ENCODE measurements around the gene PMF1. TPM values are rescaled to one million over a fixed set of nuclear protein-coding genes. Genes with fewer than 3 reads are reported as not detected.

The PMF1 gene
- total RNA-seq, 4 donors from 2014 or later, result 40.8 to 64.9 (median 53.5) TPM

DNA sequence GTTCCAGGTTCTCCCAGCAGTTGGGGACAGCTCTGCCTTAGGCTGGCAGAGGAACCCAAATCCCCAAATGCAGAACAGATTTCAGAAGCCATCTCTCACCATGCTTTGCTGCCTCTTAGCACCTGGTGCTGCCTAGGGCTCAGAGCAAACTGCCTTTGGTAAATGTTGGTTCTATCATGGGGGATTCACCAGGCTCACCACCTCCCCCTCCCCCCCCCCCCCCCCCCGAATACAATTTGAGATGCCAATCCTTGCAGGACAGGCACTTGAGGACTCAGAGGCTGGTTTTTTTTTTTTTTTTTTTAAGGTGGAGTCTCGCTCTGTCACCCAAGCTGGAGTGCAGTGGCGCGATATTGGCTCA, 35.5 kb downstream of the PMF1 start:
- H3K9me3 ChIP-seq, result no peaks in the 10 kb centered on the region
- H3K27me3 ChIP-seq, result peaks cover 0 to 21% (median 0%) of the 10 kb centered on the region in 4 donors
- WGBS, 2 donors, result 50 to 80% methylated on average over 2 to 4 of the region's 4 CpGs
- TF ChIP-seq, protein P1, sequence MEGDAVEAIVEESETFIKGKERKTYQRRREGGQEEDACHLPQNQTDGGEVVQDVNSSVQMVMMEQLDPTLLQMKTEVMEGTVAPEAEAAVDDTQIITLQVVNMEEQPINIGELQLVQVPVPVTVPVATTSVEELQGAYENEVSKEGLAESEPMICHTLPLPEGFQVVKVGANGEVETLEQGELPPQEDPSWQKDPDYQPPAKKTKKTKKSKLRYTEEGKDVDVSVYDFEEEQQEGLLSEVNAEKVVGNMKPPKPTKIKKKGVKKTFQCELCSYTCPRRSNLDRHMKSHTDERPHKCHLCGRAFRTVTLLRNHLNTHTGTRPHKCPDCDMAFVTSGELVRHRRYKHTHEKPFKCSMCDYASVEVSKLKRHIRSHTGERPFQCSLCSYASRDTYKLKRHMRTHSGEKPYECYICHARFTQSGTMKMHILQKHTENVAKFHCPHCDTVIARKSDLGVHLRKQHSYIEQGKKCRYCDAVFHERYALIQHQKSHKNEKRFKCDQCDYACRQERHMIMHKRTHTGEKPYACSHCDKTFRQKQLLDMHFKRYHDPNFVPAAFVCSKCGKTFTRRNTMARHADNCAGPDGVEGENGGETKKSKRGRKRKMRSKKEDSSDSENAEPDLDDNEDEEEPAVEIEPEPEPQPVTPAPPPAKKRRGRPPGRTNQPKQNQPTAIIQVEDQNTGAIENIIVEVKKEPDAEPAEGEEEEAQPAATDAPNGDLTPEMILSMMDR (IDR thresholded peaks at IDR 0.05), result no peak
- TF ChIP-seq POLR2A (IDR thresholded peaks at IDR 0.05), result no peak
- peaks cover 20 to 50% (median 30%) of the 10 kb centered on the region in 3 donors for H3K4me1 ChIP-seq
- H3K27ac ChIP-seq, result peak overlapping the region in 1 of 4 donors; percentile 28
- intact Hi-C loops (cut with DNase I), result no loop called here
- no peak overlapping the region for H3K4me3 ChIP-seq
- peaks cover 33 to 46% (median 39%) of the 10 kb centered on the region in 3 donors for H3K36me3 ChIP-seq
- DNase-seq, result no peak

DNA sequence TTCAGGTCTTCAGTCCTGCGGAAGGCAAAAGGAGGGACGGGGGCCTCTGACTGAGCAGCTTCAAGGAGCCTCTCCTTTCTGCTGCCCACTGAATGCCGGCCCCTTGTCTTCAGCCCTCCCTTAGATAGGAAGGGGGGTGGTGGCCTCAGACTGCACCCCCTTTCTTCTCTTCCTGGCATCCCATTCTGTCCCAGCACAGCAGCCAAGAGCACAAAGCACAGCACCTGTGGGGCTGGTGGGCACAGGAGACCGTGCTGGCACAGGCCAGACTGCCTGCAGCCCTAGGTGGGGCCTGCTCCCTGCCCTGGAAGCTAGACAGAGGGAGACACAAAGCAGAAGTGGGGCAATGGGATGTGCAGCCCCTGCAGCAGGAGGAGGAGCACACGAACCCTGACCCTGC, 36.8 kb downstream of the PMF1 start:
- TF ChIP-seq, protein P1 (IDR thresholded peaks at IDR 0.05), result no peak
- TF ChIP-seq POLR2A (IDR thresholded peaks at IDR 0.05), result no peak
- DNase-seq, result no peak
- Histone ChIP-seq H3K9me3 (no peaks in the 10 kb centered on the region), H3K36me3 (peaks cover 42 to 59% (median 49%) of the 10 kb centered on the region in 3 donors), H3K4me1 (peaks cover 20 to 50% (median 30%) of the 10 kb centered on the region in 3 donors), H3K27me3 (peaks cover 0 to 20% (median 0%) of the 10 kb centered on the region in 4 donors), H3K27ac (no peak overlapping the region), H3K4me3 (no peak overlapping the region)
- intact Hi-C loops (cut with DNase I), result no loop called here
- 75 to 88% methylated on average over 1 to 3 of the region's 5 CpGs for WGBS, 2 donors

DNA sequence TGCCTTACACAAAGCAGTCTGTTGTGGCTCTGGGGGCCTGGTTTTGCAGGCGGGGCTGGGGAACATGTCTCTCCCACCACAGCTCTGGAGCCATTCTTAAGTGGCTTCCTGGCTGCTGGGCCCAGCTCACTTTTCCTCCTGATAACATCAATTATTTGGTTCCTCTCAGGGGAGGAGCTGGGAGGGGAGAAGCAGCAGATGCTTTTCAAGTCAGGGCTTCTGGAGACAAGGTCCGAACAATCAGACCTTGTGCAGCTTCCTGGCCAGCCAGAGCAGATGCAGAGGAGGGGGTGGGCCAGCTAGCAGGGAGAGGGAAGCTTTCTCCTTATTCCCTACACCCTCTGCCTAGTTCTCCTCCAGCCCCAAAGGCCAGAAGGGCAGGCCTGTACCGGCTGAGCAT, 38.7 kb downstream of the PMF1 start:
- no peak overlapping the region for H3K27ac ChIP-seq
- 0 to 27% methylated on average over 2 to 3 of the region's 3 CpGs for WGBS, 2 donors
- H3K4me3 ChIP-seq, result no peak overlapping the region
- peaks cover 13 to 34% (median 17%) of the 10 kb centered on the region in 3 donors for H3K4me1 ChIP-seq
- no peak for DNase-seq
- H3K27me3 ChIP-seq, result peaks cover 0 to under 1% (median 0%) of the 10 kb centered on the region in 4 donors
- no peak for TF ChIP-seq POLR2A (IDR thresholded peaks at IDR 0.05)
- TF ChIP-seq, protein P1 (IDR thresholded peaks at IDR 0.05), result no peak
- intact Hi-C loops (cut with DNase I), result loop anchor here (10.0 kb wide), 1 partner anchor 63 kb away; no protein-coding TSS in a partner anchor
- H3K9me3 ChIP-seq, result no peaks in the 10 kb centered on the region
- H3K36me3 ChIP-seq, result peaks cover 42 to 78% (median 59%) of the 10 kb centered on the region in 3 donors

DNA sequence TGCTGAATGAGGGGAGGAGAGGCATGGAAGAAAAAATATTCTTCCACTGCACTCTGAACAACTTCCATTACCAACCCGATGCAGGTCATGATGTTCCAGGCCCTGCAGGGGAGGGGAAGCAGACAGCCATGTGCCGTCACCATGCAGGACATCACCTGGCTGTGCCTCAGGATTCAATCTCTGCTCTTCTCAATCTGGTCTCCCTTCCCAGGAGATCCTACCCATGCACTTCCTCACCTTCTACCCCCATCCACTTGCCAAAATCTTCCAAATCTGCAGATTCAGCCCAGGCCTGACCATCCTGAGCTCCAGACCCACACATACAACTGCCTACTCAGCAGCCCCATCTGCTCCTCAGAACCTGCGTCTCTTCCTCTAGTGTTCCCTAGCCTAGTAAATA, 40.8 kb downstream of the PMF1 start:
- no peak overlapping the region for H3K4me3 ChIP-seq
- no peak overlapping the region for H3K27ac ChIP-seq
- WGBS, 2 donors, result 93 to 95% methylated on average over 3 of the region's 3 CpGs
- no peak for TF ChIP-seq POLR2A (IDR thresholded peaks at IDR 0.05)
- TF ChIP-seq, protein P1 (IDR thresholded peaks at IDR 0.05), result no peak
- no peaks in the 10 kb centered on the region for H3K27me3 ChIP-seq
- peaks cover 0 to 17% (median 0%) of the 10 kb centered on the region in 3 donors for H3K4me1 ChIP-seq
- H3K9me3 ChIP-seq, result no peaks in the 10 kb centered on the region
- no peak for DNase-seq
- intact Hi-C loops (cut with DNase I), result loop anchor here (10.0 kb wide), 1 partner anchor 61 kb away; no protein-coding TSS in a partner anchor
- peaks cover 52 to 99% (median 78%) of the 10 kb centered on the region in 3 donors for H3K36me3 ChIP-seq

DNA sequence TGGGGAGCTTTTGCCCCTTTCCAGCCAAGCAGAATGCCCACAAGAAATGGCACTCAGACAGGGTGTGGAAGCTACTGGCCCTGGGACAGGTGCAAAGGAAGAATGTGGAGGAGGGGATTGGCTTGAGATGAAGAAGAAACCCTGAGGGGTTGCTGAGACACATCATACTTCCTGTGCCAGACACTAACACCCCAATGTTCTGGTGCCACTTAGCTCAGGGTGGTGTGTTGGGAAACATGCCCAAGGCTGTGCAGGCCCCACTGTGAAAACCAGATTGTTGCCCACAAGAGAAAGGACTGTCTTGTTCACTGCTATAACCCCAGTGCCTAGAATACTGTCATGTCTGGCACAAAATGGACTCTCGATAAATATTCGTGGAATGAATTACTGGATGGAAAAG, 44.9 kb downstream of the PMF1 start:
- no peak for DNase-seq
- no peak for TF ChIP-seq POLR2A (IDR thresholded peaks at IDR 0.05)
- TF ChIP-seq, protein P1 (IDR thresholded peaks at IDR 0.05), result no peak
- H3K36me3 ChIP-seq, result peaks cover 55 to 100% (median 83%) of the 10 kb centered on the region in 3 donors
- intact Hi-C loops (cut with DNase I), result loop anchor here (10.0 kb wide), 1 partner anchor 57 kb away; no protein-coding TSS in a partner anchor
- WGBS, 2 donors, result 43 to 63% methylated on average over 2 of the region's 2 CpGs
- H3K9me3 ChIP-seq, result no peaks in the 10 kb centered on the region
- no peaks in the 10 kb centered on the region for H3K27me3 ChIP-seq
- H3K27ac ChIP-seq, result no peak overlapping the region
- H3K4me3 ChIP-seq, result no peak overlapping the region
- H3K4me1 ChIP-seq, result peaks cover 0 to 20% (median 2%) of the 10 kb centered on the region in 3 donors

Data from esophagus squamous epithelium (tissue), 5 donors.